ENCODE data around the gene MTHFD2. TPM values are rescaled to one million over a fixed set of nuclear protein-coding genes. Genes with fewer than 3 reads are reported as not detected.

The MTHFD2 gene
- total and polyA plus RNA-seq, 2 of the 8 experiments (the other 6 are each of a cell fraction or from before 2014, with no cell fraction given): 99.5 to 291 TPM

DNA sequence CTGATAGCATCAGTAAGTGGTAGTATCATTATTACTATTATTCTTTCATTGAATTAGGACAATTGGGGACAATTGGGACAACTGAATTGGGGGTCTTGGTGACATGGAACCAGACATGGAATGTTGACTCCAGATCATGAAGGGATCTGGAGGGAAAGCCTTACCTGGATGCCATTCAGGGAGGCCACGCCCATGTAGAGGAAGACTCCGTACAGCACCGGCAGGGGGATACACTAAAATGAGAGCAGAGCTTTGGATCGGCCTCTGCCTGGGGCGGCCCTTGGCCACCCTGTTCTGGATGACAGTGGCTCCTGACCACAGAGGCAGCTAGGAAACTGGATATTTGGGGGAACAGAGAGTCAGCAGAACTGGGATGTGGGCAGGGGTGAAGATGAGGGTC lies 29.2 kb downstream of the MTHFD2 start:
- Histone ChIP-seq H2BK5ac (ENCODE audit: low read depth, low read length) (no peak overlapping the region), H3K23me2 (ENCODE audit: low read depth, low read length) (no peaks in the 10 kb centered on the region), H4K8ac (ENCODE audit: extremely low read depth, insufficient read depth, low read length) (no peak overlapping the region), H2BK20ac (ENCODE audit: low read length) (no peak overlapping the region), H3K79me1 (ENCODE audit: low read depth, low read length) (no peaks in the 10 kb centered on the region), H2AK5ac (ENCODE audit: low read depth, low read length) (no peak overlapping the region), H3K14ac (ENCODE audit: insufficient read length) (no peak overlapping the region), H3K27me3 (replicated peaks in 1 of 4; ENCODE audit: control insufficient read depth in 3 of 4, extremely low read depth in 1 of 4, insufficient read depth in 3 of 4, low read length in 3 of 4) (no peaks in the 10 kb centered on the region), H3K4me2 (ENCODE audit: insufficient read depth in 1 of 2, low read depth in 2 of 2, low read length in 2 of 2) (no peak overlapping the region), H3K4me3 (ENCODE audit: extremely low read depth in 1 of 4, insufficient read depth in 2 of 4, low read depth in 3 of 4, low read length in 4 of 4) (no peak overlapping the region), H3K4me1 (replicated peaks in 1 of 4; ENCODE audit: control insufficient read depth in 3 of 4, insufficient read depth in 4 of 4, low read length in 3 of 4) (peaks cover 0 to 3% (median 1%) of the 10 kb centered on the region in 4 experiments; a peak in 3 of 7 replicates), H3K9ac (replicated peaks in 1 of 4; ENCODE audit: extremely low read depth in 1 of 4, low read depth in 3 of 4, low read length in 3 of 4) (no peak overlapping the region), H2AFZ (ENCODE audit: low read length) (no peak overlapping the region), H3K36me3 (ENCODE audit: control insufficient read depth in 2 of 4, insufficient read depth in 4 of 4, low read length in 3 of 4) (no peaks in the 10 kb centered on the region), H3K9me3 (ENCODE audit: insufficient read depth in 2 of 2, low read depth in 1 of 2, low read length in 1 of 2) (no peaks in the 10 kb centered on the region), H2BK120ac (replicated peaks; ENCODE audit: low read depth, low read length) (no peak overlapping the region), H3K18ac (ENCODE audit: extremely low read depth, low read length) (no peak overlapping the region), H4K5ac (ENCODE audit: insufficient read length, low read depth, low read length) (no peak overlapping the region), H3K56ac (replicated peaks; ENCODE audit: insufficient read length, low read depth, low read length) (no peak overlapping the region), H3K23ac (ENCODE audit: insufficient read length) (no peak overlapping the region), H2BK12ac (ENCODE audit: low read depth, low read length) (no peak overlapping the region), H3K79me2 (ENCODE audit: control insufficient read depth in 1 of 2, insufficient read depth in 2 of 2, low read length in 2 of 2) (no peaks in the 10 kb centered on the region), H3K4ac (replicated peaks; ENCODE audit: insufficient read length, low read depth, low read length) (no peak overlapping the region), H3K27ac (ENCODE audit: low read depth, low read length) (no peak overlapping the region), H4K20me1 (replicated peaks in 1 of 2; ENCODE audit: control insufficient read depth in 1 of 2, insufficient read depth in 2 of 2, low read length in 2 of 2) (no peaks in the 10 kb centered on the region), H2BK15ac (ENCODE audit: low read length) (no peak overlapping the region), H4K91ac (replicated peaks; ENCODE audit: insufficient read length, low read length) (no peak overlapping the region)
- 71% methylated on average over 5 of the region's 5 CpGs; no CpG with 5 or more reads in 1 of the 2 experiments for WGBS, 2 experiments (ENCODE audit: extremely low coverage in 1 of 2, insufficient coverage in 1 of 2, insufficient read length in 1 of 2, insufficient replicate concordance in 2 of 2, low coverage in 1 of 2, low lambda C conversion rate in 2 of 2, missing lambda C conversion rate in 1 of 2)
- FAIRE-seq: no peak
- no peak for DNase-seq (ENCODE audit: low read depth in 1 of 2, low spot score in 2 of 2)
- ChIA-PET POLR2A (ENCODE audit: partially characterized antibody) (interaction anchor here (0.9 to 72.1 kb wide), 5 partner anchors 11 to 50 kb away, joined by 3 to 2699 read pairs (median 73); partner anchors contain the start of genes BOLA3, MOB1A and MTHFD2), CTCF (ENCODE audit: partially characterized antibody) (interaction anchor here (0.8 to 3.1 kb wide), 15 partner anchors 9 to 447 kb away, joined by 3 to 13 read pairs (median 5); partner anchors contain the start of gene BOLA3)
- TF ChIP-seq RAD21 (IDR thresholded peaks at IDR 0.05 in 1 of 2, conservative IDR thresholded peaks at IDR 0.05 in 1 of 2; ENCODE audit: low read depth in 2 of 2, low read length in 2 of 2) (0 out of 4 replicates have a peak, but pooled peaks of 1 of the 2 experiments have one; percentile 16), TAF7 (optimal IDR thresholded peaks at IDR 0.05; ENCODE audit: borderline replicate concordance, low read depth, low read length) (no peak), GTF2F1 (IDR thresholded peaks at IDR 0.05; ENCODE audit: borderline replicate concordance, low read depth, low read length) (no peak), EZH2 (IDR thresholded peaks at IDR 0.05; ENCODE audit: low read depth, low read length, severe bottlenecking) (no peak)
- TF ChIP-seq, protein P1, sequence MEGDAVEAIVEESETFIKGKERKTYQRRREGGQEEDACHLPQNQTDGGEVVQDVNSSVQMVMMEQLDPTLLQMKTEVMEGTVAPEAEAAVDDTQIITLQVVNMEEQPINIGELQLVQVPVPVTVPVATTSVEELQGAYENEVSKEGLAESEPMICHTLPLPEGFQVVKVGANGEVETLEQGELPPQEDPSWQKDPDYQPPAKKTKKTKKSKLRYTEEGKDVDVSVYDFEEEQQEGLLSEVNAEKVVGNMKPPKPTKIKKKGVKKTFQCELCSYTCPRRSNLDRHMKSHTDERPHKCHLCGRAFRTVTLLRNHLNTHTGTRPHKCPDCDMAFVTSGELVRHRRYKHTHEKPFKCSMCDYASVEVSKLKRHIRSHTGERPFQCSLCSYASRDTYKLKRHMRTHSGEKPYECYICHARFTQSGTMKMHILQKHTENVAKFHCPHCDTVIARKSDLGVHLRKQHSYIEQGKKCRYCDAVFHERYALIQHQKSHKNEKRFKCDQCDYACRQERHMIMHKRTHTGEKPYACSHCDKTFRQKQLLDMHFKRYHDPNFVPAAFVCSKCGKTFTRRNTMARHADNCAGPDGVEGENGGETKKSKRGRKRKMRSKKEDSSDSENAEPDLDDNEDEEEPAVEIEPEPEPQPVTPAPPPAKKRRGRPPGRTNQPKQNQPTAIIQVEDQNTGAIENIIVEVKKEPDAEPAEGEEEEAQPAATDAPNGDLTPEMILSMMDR (IDR thresholded peaks at IDR 0.05; ENCODE audit: control extremely low read depth in 1 of 3, insufficient read depth in 1 of 3, low read depth in 1 of 3, low read length in 3 of 3): peak in 2 of 3 experiments; percentile 25 to 37; a peak in 3 of 4 replicates
